T follicular helper cell (primary cell): Measurements from ENCODE around the gene CAMTA1.

Experiments
- DNase-seq: peaks from one replicate; pipeline ENCODE4 v3.0.0-alpha.2; 2020; ENCODE audit warnings: low read depth

The CAMTA1 gene

DNA sequence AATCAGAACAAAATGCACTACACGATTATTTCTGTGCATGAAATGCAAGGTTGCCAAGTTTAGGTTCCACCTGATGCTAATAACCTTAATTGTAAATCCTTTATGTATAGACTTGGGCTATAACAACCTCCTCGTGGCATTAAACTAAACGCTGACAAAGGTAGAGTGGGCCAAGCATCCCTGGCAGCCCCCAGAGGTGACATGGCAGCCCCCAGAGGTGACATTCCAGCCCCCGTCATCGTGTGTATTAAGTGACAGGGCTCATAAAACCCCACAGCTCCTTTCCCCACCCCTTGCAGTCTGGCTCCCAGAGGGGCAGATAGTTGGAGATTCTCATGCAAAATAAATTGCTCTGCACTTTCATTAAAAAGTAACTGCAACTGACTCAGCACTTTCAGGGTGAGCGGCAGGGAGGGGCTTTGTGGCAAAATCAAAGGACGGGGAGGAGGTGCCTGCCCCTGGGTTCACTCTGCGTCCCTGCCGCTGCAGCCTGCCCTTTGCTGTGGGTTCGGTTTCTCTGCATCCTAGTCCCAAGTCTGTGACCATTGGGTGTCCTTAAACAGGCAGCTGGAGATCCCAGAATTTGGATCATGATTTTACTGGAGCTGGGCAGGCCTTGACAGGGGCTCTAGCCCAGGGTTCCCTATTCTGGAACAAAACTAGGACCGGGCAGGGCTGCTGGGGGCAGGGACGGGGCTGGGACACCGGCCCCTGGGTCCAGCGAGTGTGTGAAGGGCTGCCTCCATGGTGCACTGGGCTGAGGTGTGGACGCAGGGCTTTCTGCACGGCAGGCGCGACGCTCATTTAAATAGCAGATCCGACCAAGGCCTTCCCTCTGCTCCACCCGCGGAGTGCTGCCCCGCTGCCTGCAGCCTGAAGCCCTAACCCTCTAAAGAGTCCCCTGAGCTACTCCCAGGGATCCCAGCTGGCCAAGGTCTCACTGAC is 751.0 kb downstream of the CAMTA1 start:
- DNase-seq = no peak

DNA sequence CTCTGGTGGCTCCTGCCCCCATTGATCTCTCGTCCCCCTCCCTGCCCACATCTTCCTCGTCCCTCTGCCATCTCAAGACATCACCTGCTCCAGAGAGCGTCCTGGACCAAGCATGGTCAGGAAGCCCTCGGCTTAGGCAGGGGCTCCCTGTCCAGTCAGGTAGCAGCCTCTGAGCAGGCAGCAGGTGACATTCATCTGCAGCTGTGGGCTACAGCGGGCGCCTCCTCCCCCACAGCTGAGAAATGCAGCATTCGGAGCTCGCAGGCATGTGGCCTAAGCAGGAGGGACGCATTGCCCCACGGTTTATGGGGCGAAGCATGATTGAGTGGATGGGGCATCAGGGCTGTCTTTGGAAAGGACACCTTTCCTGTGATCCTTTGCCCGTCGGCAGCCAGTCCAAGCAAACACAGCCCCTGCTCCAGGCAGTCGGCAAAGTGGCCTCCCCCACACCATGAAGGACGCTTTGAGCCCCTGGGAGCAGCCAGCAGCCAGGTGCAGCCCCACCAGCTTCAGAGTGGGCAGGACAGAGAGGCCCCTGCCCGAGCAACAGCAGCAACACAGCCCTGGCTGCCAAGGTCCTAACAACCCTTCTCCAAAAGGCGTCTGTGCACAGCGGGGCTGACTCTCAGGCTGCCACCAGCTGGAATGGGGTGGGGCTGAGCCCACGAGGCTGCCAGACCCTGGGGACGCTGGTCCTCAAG is 751.8 kb downstream of the CAMTA1 start:
- no peak for DNase-seq

DNA sequence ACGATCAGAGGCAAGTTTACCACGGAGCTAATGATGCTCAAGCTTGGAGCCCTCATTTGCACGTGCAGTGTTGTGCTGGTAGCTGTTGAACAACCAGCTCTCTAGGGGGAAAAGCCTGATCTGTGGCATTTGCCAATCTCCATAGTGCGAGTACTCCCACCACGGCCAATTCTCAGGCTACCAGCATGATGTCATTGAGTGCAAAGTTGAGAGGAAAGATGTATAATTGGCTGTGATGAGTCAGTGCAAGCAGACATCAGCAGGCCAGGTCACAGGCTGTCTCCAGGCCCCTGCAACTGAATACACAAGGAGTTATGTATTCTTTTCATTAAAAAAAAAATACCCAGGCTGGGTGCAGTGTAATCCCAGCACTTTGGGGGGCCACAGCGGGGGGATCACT is 752.8 kb downstream of the CAMTA1 start:
- no peak for DNase-seq

DNA sequence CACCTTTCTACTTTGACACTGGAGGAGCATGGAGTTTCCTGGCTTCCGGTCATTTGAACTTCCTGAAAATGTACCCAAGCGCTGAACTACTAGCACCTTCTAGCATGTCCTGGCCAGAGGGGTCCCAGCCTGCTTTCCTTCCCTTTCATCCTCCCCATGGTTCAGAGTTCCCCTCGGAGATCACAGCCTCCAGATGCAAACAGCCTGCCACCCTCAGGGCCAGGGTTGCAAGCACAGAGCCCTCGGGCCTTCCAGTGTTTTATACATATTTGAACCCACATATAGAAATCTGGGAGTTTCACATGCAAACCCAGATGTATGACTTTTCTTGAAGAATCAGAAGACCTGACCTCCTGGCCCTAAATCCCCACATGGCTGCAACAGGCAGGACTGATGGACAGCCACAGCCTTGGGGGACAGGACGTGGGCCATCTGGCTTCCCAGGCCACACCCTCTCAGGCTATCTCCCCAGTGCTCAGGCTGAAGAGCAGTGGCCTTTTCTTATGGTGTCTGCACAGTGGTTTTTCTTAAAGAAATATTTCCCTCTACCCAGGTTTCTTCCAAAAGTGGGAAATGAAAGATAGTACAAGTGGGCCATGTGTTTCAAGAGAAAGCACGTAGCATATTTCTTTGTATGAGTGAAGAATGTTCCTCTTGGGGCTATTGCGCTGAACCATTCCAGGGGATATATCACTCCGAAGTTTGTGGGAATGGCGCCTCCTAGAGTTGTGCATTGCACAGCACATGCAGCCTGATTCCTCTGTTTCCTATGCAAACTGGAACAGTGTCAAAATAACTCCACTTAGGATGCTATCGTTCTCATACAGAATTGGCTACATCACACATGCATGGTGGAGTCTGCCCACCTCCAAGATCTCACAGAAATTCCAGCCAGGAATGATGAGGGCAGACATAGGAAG is 753.9 kb downstream of the CAMTA1 start:
- DNase-seq = no peak

DNA sequence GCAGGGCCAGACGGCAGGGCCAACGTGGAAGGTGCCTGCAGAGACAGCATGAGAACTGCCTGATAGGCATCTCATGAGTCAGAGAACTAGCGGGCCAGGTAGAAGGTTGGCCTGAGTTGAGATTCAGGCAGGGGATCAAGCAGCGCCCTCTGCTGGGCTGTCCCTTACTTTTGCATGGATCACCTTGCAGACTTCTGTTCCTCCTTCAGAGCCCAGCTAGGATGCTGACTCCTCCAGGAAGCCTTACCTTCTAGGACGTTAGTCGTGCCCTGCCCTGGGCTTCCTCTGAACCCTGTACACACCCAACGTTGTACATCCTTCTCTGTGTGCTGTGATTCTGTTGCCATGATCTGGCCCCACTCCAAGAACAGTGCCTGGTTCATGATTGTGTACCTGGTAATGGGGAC is 754.5 kb downstream of the CAMTA1 start:
- DNase-seq = no peak

DNA sequence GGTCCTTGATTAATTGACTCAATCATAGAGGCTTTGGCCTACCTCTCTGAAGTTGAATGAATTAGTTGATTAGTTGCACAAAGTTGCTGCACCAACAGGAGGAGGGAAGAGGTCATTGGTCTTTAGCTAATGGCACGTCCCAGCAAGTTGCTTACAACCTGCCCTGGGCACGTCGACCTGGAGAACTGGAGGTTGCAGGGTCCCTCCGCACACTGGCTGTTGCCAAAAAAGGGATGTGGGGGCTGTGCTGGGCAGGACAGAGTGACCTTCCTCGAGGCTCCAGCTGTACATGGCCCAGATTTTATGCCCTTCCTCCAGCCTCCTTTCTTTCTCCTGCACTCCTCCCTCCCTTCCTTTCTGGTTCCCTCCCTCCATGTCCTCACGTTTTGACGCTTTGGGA is 755.6 kb downstream of the CAMTA1 start:
- DNase-seq = no peak

DNA sequence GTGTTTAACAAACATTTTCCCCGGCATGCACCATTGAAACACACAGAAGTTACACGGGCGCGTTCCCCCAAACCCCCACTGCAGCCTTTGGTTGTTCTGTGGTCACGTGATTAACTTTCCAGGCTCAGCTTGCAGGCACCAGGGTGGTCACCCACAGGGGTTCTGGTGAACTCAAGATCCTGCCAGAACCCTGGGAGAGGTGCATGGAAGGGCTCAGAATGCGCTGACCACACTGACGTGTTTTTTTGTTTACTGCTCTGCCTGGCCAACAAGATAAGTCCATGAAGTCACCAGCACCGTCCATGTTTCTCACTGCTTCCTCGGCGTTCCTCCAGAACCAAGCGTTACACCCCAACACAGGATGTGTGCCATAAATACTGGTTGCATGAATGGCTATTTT is 756.4 kb downstream of the CAMTA1 start:
- DNase-seq = no peak

DNA sequence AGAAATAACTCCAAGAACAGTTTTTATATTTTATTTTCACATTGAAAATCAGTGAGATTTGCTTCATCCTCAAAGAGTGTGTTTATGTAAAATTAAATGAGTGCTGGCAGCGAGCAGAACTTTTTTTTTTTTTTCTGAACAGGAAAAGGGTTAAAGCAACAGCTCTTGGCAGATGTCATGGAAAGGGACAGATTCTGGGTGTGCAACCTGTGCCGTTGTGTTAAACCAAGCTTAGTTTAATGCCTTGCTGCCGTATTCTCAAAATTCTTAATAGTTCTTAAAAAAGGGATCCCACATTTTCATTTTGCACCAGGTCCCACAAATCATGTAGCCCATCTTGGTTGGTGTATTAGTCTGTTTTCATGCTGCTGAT is 758.5 kb downstream of the CAMTA1 start:
- no peak for DNase-seq

DNA sequence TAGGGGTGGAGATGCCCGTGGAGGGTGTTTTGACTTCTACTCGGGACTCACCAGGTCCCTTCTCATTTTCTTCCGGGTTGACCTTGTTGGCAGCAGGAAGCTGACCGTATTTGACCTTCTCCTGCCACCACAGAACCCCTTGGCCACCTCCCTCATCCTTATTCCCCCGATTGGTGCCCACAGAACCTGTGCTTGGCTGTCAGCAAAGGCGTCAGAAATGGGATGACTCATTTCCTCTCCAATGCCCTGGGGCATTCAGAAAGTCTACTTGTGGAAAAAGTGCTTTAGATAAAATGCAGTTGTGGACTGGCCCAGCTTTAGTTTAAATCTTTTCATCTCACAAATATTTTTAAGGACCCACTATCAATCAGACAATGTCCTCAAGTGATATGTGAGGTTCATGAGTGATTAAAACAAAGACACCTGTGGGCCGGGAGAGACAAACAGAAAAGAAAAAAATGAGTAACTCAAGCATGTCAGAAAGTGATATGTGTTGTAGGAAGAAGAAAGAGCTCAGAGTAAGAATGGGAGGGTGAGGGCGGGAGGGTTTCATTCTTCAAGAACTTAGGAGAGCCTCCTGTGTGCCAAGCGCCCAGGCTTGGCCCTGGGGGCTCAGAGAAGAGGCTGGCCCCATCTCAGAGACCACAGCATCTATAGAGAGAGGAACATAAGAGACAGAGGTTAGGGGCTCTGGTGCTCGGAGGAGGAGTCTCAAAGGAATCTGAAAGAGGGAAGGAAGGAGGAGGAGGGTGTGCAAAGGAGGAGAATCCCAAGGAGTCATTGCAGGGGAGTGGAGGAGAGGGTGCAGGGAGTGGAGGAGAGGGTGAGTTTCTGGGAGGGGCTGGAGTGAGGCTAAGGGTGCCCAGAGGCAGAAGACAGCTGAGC is 764.3 kb downstream of the CAMTA1 start:
- no peak for DNase-seq

DNA sequence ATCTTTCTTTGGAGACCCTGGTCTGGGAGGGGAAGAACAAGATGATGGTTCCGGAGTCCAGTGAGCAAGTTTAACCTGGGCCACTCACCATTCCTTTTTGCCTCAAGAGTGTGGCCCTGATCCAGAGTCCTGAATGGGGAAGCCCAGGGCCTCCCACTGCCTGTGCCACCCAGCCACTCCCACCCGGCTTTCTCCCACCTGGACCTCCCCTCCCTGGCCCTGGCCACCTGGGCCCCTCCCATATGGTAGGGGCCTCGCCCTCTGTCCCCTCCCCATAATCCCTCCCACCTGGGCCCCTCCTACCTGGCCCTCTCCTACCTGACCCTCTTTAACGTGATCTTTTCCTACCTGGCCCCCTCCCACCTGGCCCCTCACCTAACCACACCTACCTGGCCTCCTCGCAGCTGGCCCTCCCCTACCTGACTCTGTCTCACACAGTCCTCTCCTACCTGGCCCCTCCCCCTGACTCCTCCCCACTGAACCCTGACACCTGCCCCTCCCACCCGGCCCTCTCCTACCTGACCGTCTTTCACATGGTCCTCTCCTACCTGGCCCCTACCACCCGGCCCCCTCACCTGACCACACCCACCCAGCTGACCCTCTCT is 765.1 kb downstream of the CAMTA1 start:
- no peak for DNase-seq

DNA sequence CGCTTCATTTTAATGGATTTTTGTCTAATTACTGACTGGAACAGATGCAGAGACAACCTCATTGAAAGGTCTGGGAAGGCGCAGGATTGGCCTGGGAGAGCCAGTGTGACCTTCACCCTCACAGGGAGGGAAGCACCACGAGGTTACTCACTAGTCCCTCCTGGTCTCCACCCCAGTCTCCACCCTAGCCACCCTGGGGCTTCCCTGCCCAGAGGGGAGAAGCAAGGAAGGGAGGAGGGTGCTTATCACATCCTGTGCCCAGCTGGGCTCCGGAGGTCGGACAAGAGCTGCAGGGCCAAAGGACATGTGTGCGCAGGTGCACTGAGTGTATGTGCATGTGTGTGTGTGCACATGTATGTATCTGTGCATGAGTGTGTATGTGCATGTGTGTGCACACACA is 765.7 kb downstream of the CAMTA1 start:
- DNase-seq = no peak

DNA sequence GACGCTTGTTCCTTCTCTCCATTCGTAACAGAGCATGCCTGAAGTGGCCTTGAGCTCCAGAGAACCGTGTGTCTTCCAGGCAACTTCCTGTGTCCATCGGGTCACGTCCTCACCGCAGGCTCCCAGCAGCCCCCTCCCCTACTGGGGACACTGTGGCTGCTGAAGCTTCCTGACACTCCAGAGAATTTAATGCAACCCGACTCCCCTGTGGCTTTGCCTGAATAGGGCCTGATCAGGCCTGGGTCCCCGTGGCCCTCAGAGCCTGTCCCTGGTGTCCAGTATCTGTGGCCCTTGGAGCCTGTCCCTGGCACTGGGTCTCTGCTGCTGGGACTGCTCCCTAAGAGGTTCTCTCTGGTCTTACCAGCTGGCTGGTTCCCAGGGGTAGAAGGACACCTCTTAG is 766.2 kb downstream of the CAMTA1 start:
- no peak for DNase-seq

DNA sequence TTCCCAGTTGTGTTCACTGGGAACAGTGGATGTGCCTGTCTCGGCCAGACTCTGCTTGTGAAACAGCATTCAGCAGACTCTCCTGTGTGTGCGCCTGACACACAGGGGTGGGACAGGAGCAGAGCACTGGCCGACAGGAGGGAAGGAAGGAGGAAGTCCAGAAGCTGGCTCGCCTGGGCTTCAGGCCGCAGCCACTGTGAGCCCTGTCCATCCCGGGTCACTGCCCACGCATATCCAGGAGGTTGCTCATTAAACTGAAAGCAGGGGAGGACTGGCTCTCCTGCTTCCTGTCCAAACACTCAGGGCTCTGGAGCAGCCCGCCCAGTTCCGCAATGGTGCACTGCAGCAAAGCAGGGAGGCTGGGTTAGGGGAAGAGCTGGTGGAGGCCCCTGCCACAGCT is 767.1 kb downstream of the CAMTA1 start:
- DNase-seq = no peak

DNA sequence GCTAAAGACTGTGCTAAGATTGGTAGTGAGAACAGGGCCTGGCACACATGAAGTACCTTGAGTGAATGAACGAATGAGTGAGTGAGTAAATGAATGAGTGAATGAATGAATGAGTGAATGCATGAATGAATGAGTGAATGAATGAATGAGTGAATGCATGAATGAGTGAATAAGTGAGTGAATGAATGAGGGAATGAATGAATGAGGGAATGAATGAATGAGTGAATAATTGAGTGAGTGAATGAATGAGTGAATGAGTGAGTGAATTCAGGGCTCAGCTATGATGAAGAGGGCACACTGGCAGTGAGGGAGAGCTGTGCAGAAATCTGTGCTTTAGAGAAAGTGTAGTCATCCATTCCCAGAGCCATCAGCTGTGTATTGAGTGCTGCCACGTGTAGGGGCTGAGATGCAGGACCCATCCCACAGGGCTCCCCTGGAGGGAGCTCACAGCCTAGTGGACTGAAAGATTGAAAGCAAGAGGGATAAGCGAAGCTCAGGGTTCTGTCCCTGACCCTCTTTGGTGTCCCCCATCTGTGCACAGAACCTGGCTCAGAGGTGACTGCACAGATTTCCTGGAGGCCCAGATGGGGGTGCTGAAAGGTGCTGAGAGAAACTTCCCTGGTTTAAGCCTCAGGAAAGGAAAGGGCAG is 767.9 kb downstream of the CAMTA1 start:
- DNase-seq = no peak

DNA sequence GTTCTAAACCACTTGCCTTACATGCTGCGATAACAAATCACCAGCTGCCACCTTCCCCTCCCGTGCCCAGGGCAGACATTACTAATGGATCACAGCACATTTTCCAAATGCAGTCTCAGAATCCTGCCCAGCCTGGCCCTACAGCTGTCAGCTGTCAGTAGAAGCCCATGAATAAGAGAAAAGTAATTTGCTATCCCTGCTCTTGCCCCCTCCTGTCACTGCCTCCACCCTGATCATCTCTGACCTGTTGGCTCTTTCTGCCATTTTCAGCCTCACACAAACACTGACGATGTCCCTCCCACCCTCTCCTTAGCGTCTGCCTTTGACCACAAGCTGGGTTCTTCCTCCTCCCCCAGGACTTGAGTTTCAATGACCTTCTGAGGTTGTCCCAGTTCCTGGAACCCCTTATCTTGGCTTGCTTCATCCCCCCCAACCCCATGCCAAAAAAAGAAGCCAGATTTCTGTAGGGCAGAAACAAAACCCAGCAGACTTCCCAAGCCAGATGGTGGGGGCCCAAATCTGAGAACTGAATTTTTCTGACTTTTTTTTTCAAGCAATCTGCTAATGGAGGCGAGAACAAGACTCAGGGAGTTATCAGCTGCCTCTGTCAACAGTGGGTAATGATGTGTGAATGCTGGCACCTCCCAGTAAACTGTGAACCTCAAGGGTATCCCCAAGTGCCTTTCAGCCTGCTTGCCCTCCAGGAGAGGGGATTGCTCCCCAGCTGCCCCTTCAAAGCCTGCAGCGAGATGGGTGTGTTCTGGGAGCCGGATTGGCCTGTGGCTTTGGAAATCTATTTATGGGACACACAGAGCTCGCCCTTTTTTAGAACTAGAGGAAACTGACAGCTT is 769.4 kb downstream of the CAMTA1 start:
- no peak for DNase-seq

DNA sequence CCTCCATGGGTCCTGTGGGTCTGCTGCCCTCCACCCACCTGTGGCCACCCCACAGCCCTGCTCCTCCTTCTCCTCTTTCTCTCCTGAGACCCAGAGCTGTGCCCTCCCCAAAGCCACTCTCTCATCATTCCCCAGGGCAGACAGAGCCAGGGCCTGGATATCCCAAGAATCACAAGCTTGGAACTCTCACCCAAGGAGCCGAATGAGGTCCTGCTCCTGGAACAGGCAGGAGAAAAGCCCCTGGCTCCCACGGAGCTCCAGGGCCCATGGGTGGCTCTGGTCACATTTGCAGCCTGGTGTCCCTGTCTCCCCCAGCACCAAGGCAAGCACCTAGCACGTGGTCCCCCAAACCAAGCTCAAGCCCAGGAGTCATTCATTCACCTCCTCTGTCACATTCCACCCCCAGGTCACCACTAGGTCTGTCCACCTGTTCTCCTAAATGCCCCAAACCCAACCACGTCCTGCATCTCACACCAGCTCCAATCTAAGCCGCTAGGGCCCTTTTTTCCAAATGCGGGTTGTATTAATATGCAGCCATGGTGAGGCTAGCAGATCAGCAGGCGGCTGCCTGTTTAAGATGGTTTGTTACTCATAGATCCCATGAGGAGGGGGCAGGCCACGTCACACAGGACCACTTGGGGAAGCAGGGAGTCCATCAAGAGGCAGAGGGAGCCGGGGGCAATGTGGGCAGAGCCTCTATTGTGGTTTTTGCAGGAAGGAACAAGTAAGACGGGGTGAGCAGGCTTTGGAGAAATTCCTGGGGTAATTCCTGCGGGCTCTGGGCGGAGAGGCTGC is 770.3 kb downstream of the CAMTA1 start:
- DNase-seq = no peak

DNA sequence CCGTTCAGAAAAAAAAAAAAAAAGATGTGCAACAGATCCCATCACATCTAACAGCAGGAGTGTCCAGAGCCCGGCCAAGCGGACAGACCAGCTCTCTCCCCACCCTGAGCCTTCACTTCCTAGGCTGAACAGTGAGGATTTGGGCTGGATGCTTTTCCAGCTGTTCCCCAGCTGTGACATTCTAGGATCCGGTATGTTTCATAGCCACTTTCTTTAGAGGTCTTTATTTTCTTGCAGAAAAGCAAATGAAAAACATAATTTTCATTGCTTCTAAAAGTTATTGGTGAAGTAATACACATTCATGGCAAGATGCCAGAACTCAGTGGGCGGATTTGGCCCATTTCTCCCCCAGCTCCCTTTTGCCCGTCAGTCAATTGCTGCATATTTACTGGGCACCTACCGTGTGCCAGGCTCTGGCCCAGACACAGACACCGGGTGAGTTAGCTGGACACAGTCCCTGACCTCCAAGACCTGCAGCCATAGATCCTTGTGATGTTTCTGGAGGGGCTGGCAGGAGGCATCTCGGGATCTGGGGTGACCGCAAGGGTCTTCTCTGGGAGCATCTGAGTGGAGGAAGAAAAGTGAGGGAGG is 772.1 kb downstream of the CAMTA1 start:
- no peak for DNase-seq

DNA sequence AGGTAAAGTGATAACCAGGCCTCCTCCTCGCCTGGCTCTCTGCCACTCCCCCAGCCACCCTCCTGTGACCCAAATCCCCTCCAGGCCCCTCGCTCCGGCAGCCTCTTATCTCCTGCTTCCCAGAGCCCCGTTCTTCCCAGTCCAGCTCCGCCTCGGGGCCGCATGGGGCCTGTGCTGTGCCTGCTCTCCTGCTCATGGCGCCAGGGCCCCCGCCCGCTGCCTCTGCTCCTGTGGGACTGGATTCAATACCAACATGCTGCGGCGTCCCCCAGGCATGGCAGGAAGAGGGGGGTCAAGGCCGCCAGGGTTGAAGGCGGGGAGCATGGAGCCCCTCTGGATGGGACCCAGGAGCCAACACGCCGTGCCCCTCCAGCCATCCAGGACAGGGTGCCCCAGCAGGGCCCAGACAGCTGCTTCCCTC is 772.8 kb downstream of the CAMTA1 start:
- no peak for DNase-seq
